Stimulated activated CD4-positive, alpha-beta T cell treated with anti-CD3 and anti-CD28 coated beads, Interleukin-12 subunit alpha, Interleukin-12 subunit beta, amount 100 ng/mL, for 24 hours (primary cell): ENCODE measurements around the gene NCF2.

Source experiments
- DNase-seq, 2 experiments: peaks; one replicate each; pipeline ENCODE4 v3.0.0-alpha.2; 2020; ENCODE audit warnings: low read depth in 2 of 2

The NCF2 gene

GRCh38 chr1:183551924-183552323 is 38.3 kb downstream of the NCF2 start:
- DNase-seq = no peak

GRCh38 chr1:183550915-183551314 is 39.3 kb downstream of the NCF2 start:
- DNase-seq = no peak

DNA sequence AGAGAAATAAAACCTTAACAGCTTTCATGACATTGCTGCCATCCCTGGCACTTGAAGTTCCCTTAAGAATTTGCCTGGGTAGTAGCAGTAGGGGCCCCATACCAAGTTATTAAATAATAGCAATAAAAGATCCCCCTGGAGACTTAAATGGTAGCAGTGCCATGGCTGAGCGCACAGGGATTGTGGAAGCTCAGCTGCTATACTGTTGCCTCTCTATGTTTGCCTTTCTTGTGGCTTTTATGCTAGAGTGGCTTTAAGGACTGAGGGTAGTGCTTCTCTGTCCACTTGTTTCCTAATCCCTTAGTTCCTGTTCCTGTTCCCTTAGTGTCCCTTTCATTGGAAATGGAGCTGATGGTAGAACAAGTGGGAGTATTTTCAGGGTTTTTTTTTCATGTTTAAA is 42.1 kb downstream of the NCF2 start:
- DNase-seq = no peak

GRCh38 chr1:183546427-183546826 is 43.8 kb downstream of the NCF2 start:
- DNase-seq = no peak

DNA sequence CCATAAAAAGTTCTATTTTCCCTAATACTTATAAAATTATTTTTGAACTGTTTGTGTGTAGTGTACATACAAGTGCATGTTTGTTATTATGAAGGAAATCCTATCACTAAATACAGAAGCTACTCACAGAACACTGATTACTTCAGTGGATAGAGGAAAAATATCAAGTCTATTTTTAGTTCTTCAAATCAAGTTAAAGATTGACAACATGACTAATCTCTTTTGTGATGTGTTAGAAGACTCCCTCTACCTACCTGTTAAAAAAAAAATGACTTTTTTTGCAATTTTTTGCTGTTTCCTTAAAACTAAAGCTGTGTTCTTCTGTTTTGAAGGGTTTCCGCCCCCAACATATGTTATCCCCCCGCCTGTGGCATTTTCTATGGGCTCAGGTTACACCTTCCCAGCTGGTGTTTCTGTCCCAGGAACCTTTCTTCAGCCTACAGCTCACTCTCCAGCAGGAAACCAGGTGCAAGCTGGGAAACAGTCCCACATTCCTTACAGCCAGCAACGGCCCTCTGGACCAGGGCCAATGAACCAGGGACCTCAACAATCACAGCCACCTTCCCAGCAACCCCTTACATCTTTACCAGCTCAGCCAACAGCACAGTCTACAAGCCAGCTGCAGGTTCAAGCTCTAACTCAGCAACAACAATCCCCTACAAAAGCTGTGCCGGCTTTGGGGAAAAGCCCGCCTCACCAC is 45.5 kb downstream of the NCF2 start:
- DNase-seq = no peak

GRCh38 chr1:183543619-183544204 is 46.5 kb downstream of the NCF2 start:
- no peak for DNase-seq

- no peak for DNase-seq
These were observed 52.9 kb downstream of the NCF2 start for GRCh38 chr1:183537405-183537804.

DNA sequence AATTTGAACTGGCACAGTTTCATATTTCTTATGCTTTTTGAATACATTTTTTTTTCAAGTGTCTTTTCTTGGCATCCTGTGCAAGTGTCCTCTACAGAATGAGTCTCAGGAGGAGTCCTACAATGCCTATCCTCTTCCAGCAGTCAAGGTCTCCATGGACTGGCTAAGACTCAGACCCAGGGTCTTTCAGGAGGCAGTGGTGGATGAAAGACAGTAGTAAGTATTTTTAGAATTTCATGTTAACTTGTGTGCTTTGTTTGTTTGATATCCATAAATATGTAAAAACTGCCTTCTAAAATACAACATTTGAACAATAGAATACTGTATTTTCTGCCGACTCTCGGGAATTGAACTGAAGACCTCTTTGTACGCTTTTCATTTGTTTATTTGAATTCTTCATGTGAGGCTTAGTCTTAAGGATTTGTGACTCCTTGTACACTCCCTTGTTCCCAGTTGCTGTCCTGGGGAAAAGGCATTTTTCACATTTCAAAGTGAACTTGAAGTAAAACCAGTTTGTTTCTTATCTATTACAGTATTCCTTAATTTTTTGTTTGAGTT is 56.6 kb downstream of the NCF2 start:
- DNase-seq = no peak

- DNase-seq = no peak
These were observed 61.7 kb downstream of the NCF2 start for GRCh38 chr1:183528577-183528976.

- DNase-seq = no peak
These were observed 68.2 kb downstream of the NCF2 start for GRCh38 chr1:183522104-183522503.

DNA sequence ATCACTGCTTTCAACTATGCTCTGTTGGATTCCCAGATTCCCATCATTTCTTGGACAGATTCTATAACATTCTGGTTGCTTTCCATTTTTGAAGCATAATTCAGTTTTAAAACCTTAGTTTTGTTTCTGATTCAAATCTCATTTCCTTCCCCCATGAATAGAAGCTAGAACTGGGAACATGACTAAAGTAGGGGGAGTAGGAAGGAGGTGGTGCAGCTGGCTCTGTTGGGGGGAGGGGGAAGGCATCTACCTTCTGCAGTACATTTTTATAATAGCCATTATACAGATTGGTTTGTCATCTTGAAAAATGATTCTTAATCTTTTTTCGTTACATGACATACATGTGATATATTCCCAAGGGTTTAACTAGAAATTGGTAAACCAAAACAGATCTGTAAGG is 69.9 kb downstream of the NCF2 start:
- DNase-seq = no peak

- no peak for DNase-seq
These were observed 72.9 kb downstream of the NCF2 start for GRCh38 chr1:183517401-183517800.

- no peak for DNase-seq
These were observed 73.5 kb downstream of the NCF2 start for GRCh38 chr1:183516725-183517124.

DNA sequence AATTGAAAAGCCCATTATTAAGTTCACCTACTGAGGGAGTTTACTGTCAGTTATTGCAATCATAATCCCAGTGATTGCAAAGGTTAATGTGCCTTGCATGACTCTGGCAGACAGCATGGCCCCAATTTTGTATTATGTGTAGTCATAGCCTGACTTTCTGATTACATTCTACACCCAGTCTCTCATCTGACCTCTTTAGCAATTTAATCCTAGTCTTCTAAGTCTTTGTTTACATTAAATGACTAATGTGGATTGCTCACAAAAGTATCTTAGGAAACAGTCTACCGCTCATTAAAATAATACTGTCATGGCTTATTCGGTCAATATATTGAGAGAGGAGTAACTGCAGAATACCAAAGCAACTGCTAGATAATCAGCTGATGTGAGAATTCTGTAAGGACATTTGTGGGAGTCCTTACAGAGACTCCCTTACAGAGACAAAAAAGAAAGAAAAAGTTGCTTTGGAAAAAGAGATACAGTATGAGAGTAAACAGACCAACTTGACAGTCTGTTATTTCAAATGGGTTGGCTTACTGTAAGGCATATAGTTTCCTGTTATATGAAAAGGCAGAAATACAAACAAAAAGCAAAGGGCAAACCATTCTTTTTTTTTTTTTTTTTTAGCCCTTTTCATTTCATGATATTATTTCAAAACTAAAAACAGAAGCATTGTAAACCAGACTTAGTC is 75.1 kb downstream of the NCF2 start:
- no peak for DNase-seq

GRCh38 chr1:183514235-183514634 is 76.0 kb downstream of the NCF2 start:
- no peak for DNase-seq

- no peak for DNase-seq
These were observed 77.8 kb downstream of the NCF2 start for GRCh38 chr1:183512450-183512849.

GRCh38 chr1:183508694-183509093 is 81.6 kb downstream of the NCF2 start:
- DNase-seq = no peak

- DNase-seq = no peak
These were observed 83.7 kb downstream of the NCF2 start for GRCh38 chr1:183506561-183506960.
